GM12878 (cell line): ENCODE measurements around the gene FARS2. TPM values are rescaled to one million over a fixed set of nuclear protein-coding genes. Genes with fewer than 3 reads are reported as not detected.

Experiments
- ATAC-seq: fragments of 200-7000 bp; cut with Tn5 transposase; 3 replicates; pipeline ENCODE4 v1.9.1; 2020; ENCODE audit warnings: mild to moderate bottlenecking, moderate library complexity
- BruUV-seq: library from RNA; stranded (reverse); fragments of 400-500 nt; replicated peaks from 2 replicates; lab custom pipeline; 2021; lab: Mats Ljungman, UMichigan
- CTCF ChIA-PET: fragments of 300-600 bp; sonication (Branson Sonifier 250); formaldehyde crosslinking; extraction: SDS; loops from one replicate; lab custom pipeline; 2021; ENCODE audit warnings: inconsistent platforms; lab: Yijun Ruan, JAX
- POLR2A ChIA-PET: fragments of 350-600 bp; formaldehyde crosslinking; extraction: SDS; loops from one replicate; lab custom pipeline; 2021; ENCODE audit warnings: inconsistent platforms; lab: Charles Lee
- RAD21 ChIA-PET: fragments of 300-600 bp; sonication (Branson Sonifier 250); formaldehyde crosslinking; loops from one replicate; lab custom pipeline; 2023; ENCODE audit warnings: antibody characterized with exemption; ENCODE audit not compliant: unreplicated experiment; lab: Charles Lee
- SMC1A ChIA-PET: fragments of 300-600 bp; sonication (Branson Sonifier 250); formaldehyde crosslinking; loops from one replicate; lab custom pipeline; 2023; ENCODE audit not compliant: unreplicated experiment, uncharacterized antibody; lab: Charles Lee
- DNase-seq: peaks from one replicate; pipeline ENCODE4 v3.0.0-alpha.2; 2011; ENCODE audit warnings: low read depth, low spot score
- FAIRE-seq: peaks from 3 replicates; lab custom pipeline; 2011; peaks lifted over from hg19 to GRCh38; lab: Jason Lieb, UNC
- H2AFZ ChIP-seq: 2 replicates; pipeline ENCODE4 v1.6.0; 2011; ENCODE audit warnings: low read depth, low read length, control low read depth; ENCODE audit not compliant: control insufficient read depth
- H3K27ac ChIP-seq: 2 replicates; pipeline ENCODE4 v1.5.1; 2011; ENCODE audit warnings: control low read depth; ENCODE audit not compliant: control insufficient read depth, insufficient read depth
- H3K27me3 ChIP-seq, 2 experiments: replicated peaks in 1 of 2; 2 replicates each; pipeline versions ENCODE4 v1.6.0 to v1.6.1; 2011; ENCODE audit warnings: low read length in 1 of 2; ENCODE audit not compliant: control insufficient read depth in 2 of 2, insufficient read depth in 2 of 2
- H3K36me3 ChIP-seq, 2 experiments: 2 replicates each; pipeline ENCODE4 v1.5.1; 2011; ENCODE audit warnings: low read length in 1 of 2; ENCODE audit not compliant: control insufficient read depth in 2 of 2, insufficient read depth in 2 of 2
- H3K4me1 ChIP-seq: 2 replicates; pipeline ENCODE4 v1.6.1; 2011; ENCODE audit warnings: mild to moderate bottlenecking, low read length, moderate library complexity, mixed read lengths; ENCODE audit not compliant: control insufficient read depth, insufficient read depth
- H3K4me2 ChIP-seq: 2 replicates; pipeline ENCODE4 v1.6.0; 2011; ENCODE audit warnings: control low read depth; ENCODE audit not compliant: control insufficient read depth, insufficient read depth
- H3K4me3 ChIP-seq: fragments of 200-600 bp; sonication (generic); 2 replicates; pipeline ENCODE4 v1.5.1; 2016
- H3K79me2 ChIP-seq: 2 replicates; pipeline ENCODE4 v1.6.0; 2011; ENCODE audit warnings: low read length; ENCODE audit not compliant: control insufficient read depth, insufficient read depth
- H3K9ac ChIP-seq: 2 replicates; pipeline ENCODE4 v1.8.0; 2011; ENCODE audit warnings: low read length, control low read depth, mixed read lengths; ENCODE audit not compliant: control insufficient read depth, insufficient read depth
- H3K9me3 ChIP-seq: replicated peaks from 3 replicates; pipeline ENCODE4 v1.5.1; 2011; ENCODE audit warnings: mild to moderate bottlenecking, low read length; ENCODE audit not compliant: control insufficient read depth, insufficient read depth
- H4K20me1 ChIP-seq: 2 replicates; pipeline ENCODE4 v1.6.0; 2011; ENCODE audit not compliant: control insufficient read depth, insufficient read depth
- CREB1 ChIP-seq: IDR thresholded peaks from 2 replicates; pipeline ENCODE4 v1.6.1; 2012; ENCODE audit warnings: low read depth, mild to moderate bottlenecking, inconsistent platforms
- CREM ChIP-seq: IDR thresholded peaks from 2 replicates; pipeline ENCODE4 v1.6.1; 2014; ENCODE audit warnings: antibody characterized with exemption, low read depth
- NR2F1 ChIP-seq: fragments of 450-650 bp; conservative IDR thresholded peaks from 2 replicates; pipeline ENCODE4 v1.6.1; 2017; ENCODE audit warnings: mild to moderate bottlenecking
- PAX5 ChIP-seq: IDR thresholded peaks from 2 replicates; pipeline ENCODE4 v1.6.1; 2011; ENCODE audit warnings: low read depth, low read length, borderline replicate concordance
- RFX5 ChIP-seq: IDR thresholded peaks from 2 replicates; pipeline ENCODE4 v1.6.1; 2011; ENCODE audit warnings: low read depth, low read length, improper control_type of control experiment
- SPI1 ChIP-seq: IDR thresholded peaks from 2 replicates; pipeline ENCODE4 v1.6.1; 2011; ENCODE audit warnings: low read depth, mild to moderate bottlenecking, low read length, moderate library complexity, borderline replicate concordance; ENCODE audit not compliant: insufficient read depth
- WGBS: methylation state at CpG from one replicate; pipeline ENCODE4 v1.1.6; 2016; ENCODE audit warnings: low lambda C conversion rate; ENCODE audit not compliant: insufficient replicate concordance, insufficient coverage; ENCODE audit errors: missing lambda C conversion rate; 5-methylcytosine and 5-hydroxymethylcytosine counted together
- in situ Hi-C: fragments of 300-500 bp; cut with MboI; formaldehyde crosslinking; loops from 9 replicates; pipeline ENCODE4 v1.14.3; 2018; ENCODE audit warnings: mixed read lengths
- intact Hi-C: fragments of 100-400 bp; cut with micrococcal nuclease; formaldehyde crosslinking; loops from one replicate; pipeline ENCODE4 v1.14.2; 2022; ENCODE audit not compliant: unreplicated experiment
- polyA plus RNA-seq, 11 experiments: library from polyadenylated mRNA; depleted of rRNA in 4 of 11; unstranded in 6 of 11; stranded (reverse) in 5 of 11; fragments of >200 nt; fragmentation: Nextera tagmentation in 4 of 11; fragmentation: Illumina TruSeq in 1 of 11; extraction: Ambion mirVana in 4 of 11; extraction: Trizol in 1 of 11; gene quantifications; 1 replicate in 1 of 11; 2 replicates in 10 of 11; pipeline versions ENCODE4 v1.2.1 to v1.2.3, GENCODE V29; 2011 to 2016; ENCODE audit warnings: inconsistent platforms in 2 of 11, missing spikeins in 2 of 11, low read depth in 1 of 11
- total RNA-seq, 4 experiments: library from RNA; depleted of rRNA in 3 of 4; stranded (reverse); fragments of >200 nt in 3 of 4; fragmentation: Illumina TruSeq in 1 of 4; extraction: Trizol in 1 of 4; gene quantifications; 2 replicates each; pipeline versions ENCODE4 v1.2.1 to v1.2.3, GENCODE V29; 2013 to 2021

The FARS2 gene
- total and polyA plus RNA-seq, 10 of the 15 experiments (the other 5 are each of a cell fraction or from before 2014, with no cell fraction given): 16.8 to 46.7 (median 25.6) TPM

DNA sequence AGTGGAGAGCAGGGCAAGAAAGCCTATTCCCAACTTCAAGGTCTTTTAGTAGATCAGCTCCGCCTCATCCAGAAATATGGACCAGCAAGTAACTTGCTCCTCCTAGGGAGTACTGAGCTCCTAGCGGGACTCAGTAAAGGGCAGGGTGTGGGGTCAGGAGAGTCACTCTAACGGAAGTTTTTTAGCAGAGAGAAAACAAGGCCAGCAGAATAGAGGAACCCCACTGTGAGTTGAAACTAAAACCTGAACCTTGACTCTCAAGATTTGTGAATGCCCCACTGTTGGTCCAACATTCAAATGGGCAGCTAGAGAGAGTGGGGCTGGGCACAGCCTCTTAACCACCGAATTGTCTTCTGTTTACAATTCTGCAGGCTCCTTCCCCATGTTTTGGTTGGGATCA is 244.8 kb downstream of the FARS2 start:
- ChIA-PET RAD21 (interaction anchor here (0.6 to 3.6 kb wide), 12 partner anchors 12 to 1040 kb away, joined by 3 to 42 read pairs (median 4); no protein-coding TSS in a partner anchor), POLR2A (interaction anchor here (1.5 to 3.8 kb wide), 4 partner anchors 11 to 63 kb away, joined by 5 to 20 read pairs (median 7); no protein-coding TSS in a partner anchor), SMC1A (interaction anchor here (0.9 to 8.0 kb wide), 19 partner anchors 8 to 363 kb away, joined by 3 to 101 read pairs (median 6); no protein-coding TSS in a partner anchor), CTCF (interaction anchor here (0.6 to 6.1 kb wide), 10 partner anchors 10 to 580 kb away, joined by 3 to 53 read pairs (median 6); no protein-coding TSS in a partner anchor)
- FAIRE-seq (no peak), DNase-seq (no peak), ATAC-seq (peak; percentile 73)
- no peaks in the 10 kb centered on the region for H3K79me2 ChIP-seq
- H3K4me3 ChIP-seq: peak overlapping the region; percentile 62
- peak overlapping the region; percentile 70 for H3K9ac ChIP-seq
- intact Hi-C loops (loop anchor here (2.0 to 5.0 kb wide), 2 partner anchors 35 to 61 kb away; no protein-coding TSS in a partner anchor), in situ Hi-C loops (no loop called here)
- no peaks in the 10 kb centered on the region for H3K36me3 ChIP-seq
- H3K4me2 ChIP-seq: peak overlapping the region; percentile 99
- no peak for TF ChIP-seq CREM
- peak; percentile 66 for TF ChIP-seq SPI1
- TF ChIP-seq NR2F1: peak; percentile 51
- peaks cover 26% of the 10 kb centered on the region for H3K4me1 ChIP-seq
- 33% methylated on average over 4 of the region's 4 CpGs for whole genome bisulfite sequencing
- no peaks in the 10 kb centered on the region for H3K9me3 ChIP-seq
- no TSS peak for BruUV-seq
- H4K20me1 ChIP-seq: no peaks in the 10 kb centered on the region
- peak overlapping the region; percentile 88 for H3K27ac ChIP-seq
- H2AFZ ChIP-seq: peak overlapping the region; percentile 53
- H3K27me3 ChIP-seq: no peaks in the 10 kb centered on the region

DNA sequence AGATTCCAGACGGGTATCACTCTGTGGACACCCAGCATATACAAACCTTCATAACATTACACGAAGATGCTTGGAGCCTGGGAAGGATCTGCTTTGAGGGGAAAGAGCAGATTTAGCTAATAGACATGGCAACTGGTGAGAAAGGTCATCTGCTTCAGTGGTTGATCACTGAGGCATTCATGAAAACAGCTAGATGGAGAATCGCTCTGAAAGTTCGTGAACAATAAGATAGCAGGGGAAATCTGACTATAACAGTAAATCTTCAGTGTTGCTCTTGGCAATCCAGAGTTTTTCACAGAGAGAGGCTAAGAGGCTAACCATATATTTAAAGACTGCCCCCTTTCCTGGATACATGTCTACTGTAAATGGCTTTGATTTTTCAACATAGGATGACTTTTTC is 245.3 kb downstream of the FARS2 start:
- no peaks in the 10 kb centered on the region for H3K9me3 ChIP-seq
- ChIA-PET POLR2A (interaction anchor here (1.1 to 3.8 kb wide), 5 partner anchors 11 to 63 kb away, joined by 3 to 20 read pairs (median 6); no protein-coding TSS in a partner anchor), SMC1A (interaction anchor here (0.9 to 8.0 kb wide), 24 partner anchors 9 to 363 kb away, joined by 3 to 101 read pairs (median 4); no protein-coding TSS in a partner anchor), RAD21 (interaction anchor here (0.6 to 3.6 kb wide), 15 partner anchors 11 to 1040 kb away, joined by 3 to 42 read pairs (median 4); partner anchors contain the start of gene NRN1), CTCF (interaction anchor here (0.7 to 6.1 kb wide), 10 partner anchors 11 to 826 kb away, joined by 3 to 53 read pairs (median 6); no protein-coding TSS in a partner anchor)
- no peaks in the 10 kb centered on the region for H4K20me1 ChIP-seq
- in situ Hi-C loops (no loop called here), intact Hi-C loops (loop anchor here (2.0 to 5.0 kb wide), 2 partner anchors 36 to 61 kb away; no protein-coding TSS in a partner anchor)
- no TSS peak for BruUV-seq
- H3K27me3 ChIP-seq: no peaks in the 10 kb centered on the region
- WGBS: 2% methylated on average over 4 of the region's 4 CpGs
- no peak for DNase-seq
- peak overlapping the region; percentile 88 for H3K27ac ChIP-seq
- H3K79me2 ChIP-seq: no peaks in the 10 kb centered on the region
- H3K4me1 ChIP-seq: peaks cover 26% of the 10 kb centered on the region
- TF ChIP-seq PAX5: no peak
- TF ChIP-seq RFX5: peak; percentile 59
- TF ChIP-seq CREB1: 0 out of 2 replicates have a peak, but pooled peaks have one; percentile 26
- H3K4me2 ChIP-seq: peak overlapping the region; percentile 99
- peak overlapping the region; percentile 53 for H2AFZ ChIP-seq
- no peaks in the 10 kb centered on the region for H3K36me3 ChIP-seq
- ATAC-seq: peak; percentile 62
- H3K9ac ChIP-seq: peak overlapping the region; percentile 70
- H3K4me3 ChIP-seq: peak overlapping the region; percentile 60
- FAIRE-seq: no peak
